Measurements from ENCODE around the gene JPT2. TPM values are rescaled to one million over a fixed set of nuclear protein-coding genes. Genes with fewer than 3 reads are reported as not detected.

The JPT2 gene
- total RNA-seq, 2 donors from 2014 or later: 15.5 to 24.4 TPM

DNA sequence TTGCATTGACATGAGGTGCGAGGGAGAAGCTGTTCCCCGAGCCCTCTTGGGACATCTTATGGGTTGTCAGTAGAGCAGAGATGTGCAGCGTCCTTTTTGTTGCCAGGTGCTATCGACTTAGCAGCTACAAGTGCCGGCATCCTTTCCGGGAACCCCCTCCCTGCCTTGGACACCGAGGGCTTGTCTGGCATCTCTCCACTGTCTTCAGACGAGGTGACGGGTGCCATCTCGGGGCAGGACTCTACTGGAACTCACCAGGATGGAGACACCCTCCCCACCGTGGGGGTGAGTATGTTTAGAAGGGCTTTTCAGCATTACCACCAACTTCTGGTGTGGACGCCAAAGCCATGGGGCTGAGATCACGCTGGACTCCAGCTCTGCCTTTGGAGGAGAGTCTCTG lies 11.8 kb upstream of the JPT2 start:
- no peaks in the 10 kb centered on the region for H3K27me3 ChIP-seq
- no peak overlapping the region for H3K27ac ChIP-seq
- no peaks in the 10 kb centered on the region for H3K9me3 ChIP-seq
- DNase-seq (no peak), ATAC-seq (no peak)
- TF ChIP-seq CTCF (IDR thresholded peaks at IDR 0.05) (no peak), POLR2A (IDR thresholded peaks at IDR 0.05) (no peak)
- peaks cover 0 to 48% of the 10 kb centered on the region in 2 donors for H3K36me3 ChIP-seq (replicated peaks in 1 of 2; ENCODE audit: insufficient read depth in 1 of 2, low read depth in 2 of 2)
- intact Hi-C loops (cut with DNase I): no loop called here
- H3K4me3 ChIP-seq: no peak overlapping the region
- H3K4me1 ChIP-seq: no peaks in the 10 kb centered on the region
- WGBS, 2 donors: 88 to 90% methylated on average over 5 to 13 of the region's 13 CpGs

GRCh38 chr16:1667271-1667670 lies 10.8 kb upstream of the JPT2 start:
- Histone ChIP-seq H3K4me1 (no peaks in the 10 kb centered on the region), H3K27ac (no peak overlapping the region), H3K36me3 (replicated peaks in 1 of 2; ENCODE audit: insufficient read depth in 1 of 2, low read depth in 2 of 2) (peaks cover 0 to 46% of the 10 kb centered on the region in 2 donors), H3K4me3 (no peak overlapping the region), H3K27me3 (no peaks in the 10 kb centered on the region), H3K9me3 (no peaks in the 10 kb centered on the region)
- intact Hi-C loops (cut with DNase I): no loop called here
- ATAC-seq: no peak
- no peak for DNase-seq
- WGBS, 2 donors: 82 to 92% methylated on average over 4 to 8 of the region's 8 CpGs
- no peak for TF ChIP-seq POLR2A (IDR thresholded peaks at IDR 0.05)
- no peak for TF ChIP-seq CTCF (IDR thresholded peaks at IDR 0.05)

GRCh38 chr16:1667916-1668315 lies 10.2 kb upstream of the JPT2 start:
- Histone ChIP-seq H3K27me3 (no peaks in the 10 kb centered on the region), H3K4me3 (no peak overlapping the region), H3K36me3 (replicated peaks in 1 of 2; ENCODE audit: insufficient read depth in 1 of 2, low read depth in 2 of 2) (peaks cover 0 to 41% of the 10 kb centered on the region in 2 donors), H3K9me3 (no peaks in the 10 kb centered on the region), H3K4me1 (no peaks in the 10 kb centered on the region), H3K27ac (no peak overlapping the region)
- DNase-seq (no peak), ATAC-seq (no peak)
- TF ChIP-seq CTCF (IDR thresholded peaks at IDR 0.05): no peak
- no peak for TF ChIP-seq POLR2A (IDR thresholded peaks at IDR 0.05)
- WGBS, 2 donors: 93% methylated on average over 14 of the region's 14 CpGs
- intact Hi-C loops (cut with DNase I): no loop called here

DNA sequence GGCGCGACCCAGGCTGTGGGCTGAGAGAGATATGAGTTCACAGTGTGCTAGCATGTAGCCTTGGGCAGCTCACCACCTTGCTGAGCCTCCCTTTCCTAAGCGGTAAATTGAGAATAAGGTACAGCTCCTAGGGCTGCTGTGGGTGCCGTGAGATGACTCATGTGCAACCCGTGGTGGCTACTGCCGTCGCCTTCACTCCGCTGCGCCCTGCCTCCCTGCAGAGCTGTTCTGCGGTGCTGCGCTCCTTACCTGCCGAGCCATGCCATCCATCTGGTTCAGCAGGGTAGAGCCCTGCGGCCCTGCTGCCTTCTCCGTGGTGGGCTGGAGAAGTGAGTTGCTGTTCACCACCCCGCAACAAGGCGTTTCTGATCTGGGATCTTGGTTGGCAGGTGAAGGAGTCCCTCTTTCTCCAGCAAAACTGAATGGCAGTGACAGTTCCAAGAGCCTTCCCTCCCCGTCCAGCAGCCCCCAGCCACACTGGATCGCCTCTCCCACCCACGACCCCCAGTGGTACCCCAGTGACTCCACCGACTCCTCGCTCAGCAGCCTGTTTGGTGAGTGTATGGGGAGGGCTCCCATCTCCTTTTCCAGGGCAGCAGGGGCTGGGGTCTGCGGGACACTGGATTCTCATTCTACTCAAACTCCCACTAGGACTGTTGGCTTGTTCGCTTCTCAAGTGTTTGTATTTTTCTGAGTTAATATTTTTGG lies 9.3 kb upstream of the JPT2 start:
- H3K4me1 ChIP-seq: no peaks in the 10 kb centered on the region
- H3K27ac ChIP-seq: no peak overlapping the region
- no peak for DNase-seq
- H3K9me3 ChIP-seq: no peaks in the 10 kb centered on the region
- ATAC-seq: no peak
- no peaks in the 10 kb centered on the region for H3K27me3 ChIP-seq
- peaks cover 0 to 41% of the 10 kb centered on the region in 2 donors for H3K36me3 ChIP-seq (replicated peaks in 1 of 2; ENCODE audit: insufficient read depth in 1 of 2, low read depth in 2 of 2)
- WGBS, 2 donors: 94 to 98% methylated on average over 13 to 23 of the region's 23 CpGs
- intact Hi-C loops (cut with DNase I): no loop called here
- H3K4me3 ChIP-seq: no peak overlapping the region
- no peak for TF ChIP-seq CTCF (IDR thresholded peaks at IDR 0.05)
- TF ChIP-seq POLR2A (IDR thresholded peaks at IDR 0.05): no peak

GRCh38 chr16:1669698-1670097 lies 8.4 kb upstream of the JPT2 start:
- no peak for ATAC-seq
- Histone ChIP-seq H3K36me3 (replicated peaks in 1 of 2; ENCODE audit: insufficient read depth in 1 of 2, low read depth in 2 of 2) (peaks cover 0 to 45% of the 10 kb centered on the region in 2 donors), H3K27ac (no peak overlapping the region), H3K27me3 (no peaks in the 10 kb centered on the region), H3K4me1 (no peaks in the 10 kb centered on the region), H3K9me3 (no peaks in the 10 kb centered on the region), H3K4me3 (no peak overlapping the region)
- intact Hi-C loops (cut with DNase I): no loop called here
- no peak for DNase-seq
- 87 to 93% methylated on average over 6 to 7 of the region's 7 CpGs for WGBS, 2 donors
- TF ChIP-seq POLR2A (IDR thresholded peaks at IDR 0.05): no peak
- TF ChIP-seq CTCF (IDR thresholded peaks at IDR 0.05): no peak

All from body of pancreas (tissue), 4 donors.